Upper lobe of left lung (tissue), 4 donors: ENCODE data around the gene MIA.

Source experiments
- POLR2A ChIP-seq, 4 donors: fragments of 450-650 bp; IDR thresholded peaks; one replicate each; pipeline ENCODE4 v1.5.1; 2016 to 2017; ENCODE audit warnings: antibody characterized with exemption in 4 of 4, mild to moderate bottlenecking in 2 of 4
- POLR2AphosphoS5 ChIP-seq, 2 donors: sonication (generic); formaldehyde crosslinking; IDR thresholded peaks; one replicate each; pipeline ENCODE4 v1.5.1; 2017; ENCODE audit warnings: antibody characterized with exemption in 2 of 2
- TF ChIP-seq, protein P1 (sequence below), 6 experiments: fragments of 450-650 bp in 4 of 6; fragments of 200-600 bp in 2 of 6; sonication (generic) in 2 of 6; IDR thresholded peaks; one replicate each; pipeline ENCODE4 v1.5.1; 2016 to 2019; ENCODE audit warnings: antibody characterized with exemption in 6 of 6

DNA sequence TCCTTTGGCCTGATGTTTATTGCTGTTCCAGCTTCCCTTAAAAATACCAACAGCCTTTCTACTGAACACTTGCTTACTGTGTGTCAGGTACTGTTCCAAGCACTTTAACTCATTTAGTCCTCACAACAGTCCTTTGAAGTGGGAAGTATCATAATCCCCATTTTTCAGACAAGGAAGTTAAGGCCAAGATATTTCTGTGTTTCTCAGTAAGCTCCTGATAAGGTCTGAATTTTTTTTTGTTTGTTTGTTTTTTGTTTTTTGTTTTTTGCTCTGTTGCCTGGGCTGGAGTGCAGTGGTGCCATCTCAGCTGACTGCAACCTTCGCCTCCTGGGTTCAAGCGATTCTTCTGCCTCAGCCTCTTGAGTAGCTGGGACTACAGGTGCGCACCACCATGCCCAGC, 16.8 kb upstream of the MIA start:
- TF ChIP-seq, protein P1, sequence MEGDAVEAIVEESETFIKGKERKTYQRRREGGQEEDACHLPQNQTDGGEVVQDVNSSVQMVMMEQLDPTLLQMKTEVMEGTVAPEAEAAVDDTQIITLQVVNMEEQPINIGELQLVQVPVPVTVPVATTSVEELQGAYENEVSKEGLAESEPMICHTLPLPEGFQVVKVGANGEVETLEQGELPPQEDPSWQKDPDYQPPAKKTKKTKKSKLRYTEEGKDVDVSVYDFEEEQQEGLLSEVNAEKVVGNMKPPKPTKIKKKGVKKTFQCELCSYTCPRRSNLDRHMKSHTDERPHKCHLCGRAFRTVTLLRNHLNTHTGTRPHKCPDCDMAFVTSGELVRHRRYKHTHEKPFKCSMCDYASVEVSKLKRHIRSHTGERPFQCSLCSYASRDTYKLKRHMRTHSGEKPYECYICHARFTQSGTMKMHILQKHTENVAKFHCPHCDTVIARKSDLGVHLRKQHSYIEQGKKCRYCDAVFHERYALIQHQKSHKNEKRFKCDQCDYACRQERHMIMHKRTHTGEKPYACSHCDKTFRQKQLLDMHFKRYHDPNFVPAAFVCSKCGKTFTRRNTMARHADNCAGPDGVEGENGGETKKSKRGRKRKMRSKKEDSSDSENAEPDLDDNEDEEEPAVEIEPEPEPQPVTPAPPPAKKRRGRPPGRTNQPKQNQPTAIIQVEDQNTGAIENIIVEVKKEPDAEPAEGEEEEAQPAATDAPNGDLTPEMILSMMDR (IDR thresholded peaks at IDR 0.05) = no peak
- TF ChIP-seq POLR2AphosphoS5 (IDR thresholded peaks at IDR 0.05) (no peak), POLR2A (IDR thresholded peaks at IDR 0.05) (no peak)
